ENCODE measurements around the gene SORT1.
"Not testable (repeated sequence)": the region's sequence is repeated elsewhere in the genome, so short reads cannot be mapped to it uniquely, and the experiment has no call there.

Gene SORT1

DNA sequence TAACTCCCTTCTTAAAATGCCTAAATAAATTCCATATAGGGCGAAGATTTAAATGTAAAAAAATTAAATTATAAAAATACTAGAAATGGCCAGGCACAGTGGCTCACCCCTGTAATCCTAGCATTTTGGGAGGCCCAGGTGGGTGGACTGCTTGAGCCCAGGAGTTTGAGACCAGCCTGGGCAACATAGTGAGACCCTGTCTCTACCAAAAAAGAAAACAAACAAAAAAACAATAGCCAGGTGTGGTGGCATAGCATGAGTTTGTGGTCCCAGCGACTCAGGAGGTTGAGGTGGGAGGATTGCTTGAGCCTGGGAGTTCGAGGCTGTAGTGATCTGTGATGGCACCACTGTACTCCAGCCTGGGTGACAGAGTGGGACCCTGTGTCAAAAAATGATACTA lies 17.8 kb downstream of the SORT1 start:
- DNase-seq (ENCODE audit: low read depth), result no peak

GRCh38 chr1:109379422-109379821 lies 18.3 kb downstream of the SORT1 start:
- DNase-seq (ENCODE audit: low read depth), result no peak

- no peak for DNase-seq (ENCODE audit: low read depth)
Measured at GRCh38 chr1:109377698-109378097, 20.0 kb downstream of the SORT1 start.

DNA sequence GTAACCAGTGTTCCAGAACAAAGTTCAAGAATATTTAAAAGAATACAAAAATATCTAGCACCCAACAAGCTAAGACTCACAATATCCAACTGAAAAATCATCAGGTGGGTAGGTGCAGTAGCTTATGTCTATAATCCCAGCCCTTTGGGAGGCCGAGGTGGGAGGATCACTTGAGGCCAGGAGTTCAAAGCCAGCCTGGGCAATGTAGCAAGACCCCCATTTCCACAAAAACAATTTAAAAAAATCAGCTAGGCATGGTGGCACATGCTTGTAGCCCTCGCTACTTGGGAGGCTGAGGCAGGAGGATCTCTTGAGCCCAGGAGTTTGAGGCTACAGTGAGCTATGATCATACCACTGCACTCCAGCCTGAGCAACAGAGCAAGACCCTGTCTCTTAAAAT lies 24.0 kb downstream of the SORT1 start:
- not testable (repeated sequence) for DNase-seq (ENCODE audit: low read depth)

DNA sequence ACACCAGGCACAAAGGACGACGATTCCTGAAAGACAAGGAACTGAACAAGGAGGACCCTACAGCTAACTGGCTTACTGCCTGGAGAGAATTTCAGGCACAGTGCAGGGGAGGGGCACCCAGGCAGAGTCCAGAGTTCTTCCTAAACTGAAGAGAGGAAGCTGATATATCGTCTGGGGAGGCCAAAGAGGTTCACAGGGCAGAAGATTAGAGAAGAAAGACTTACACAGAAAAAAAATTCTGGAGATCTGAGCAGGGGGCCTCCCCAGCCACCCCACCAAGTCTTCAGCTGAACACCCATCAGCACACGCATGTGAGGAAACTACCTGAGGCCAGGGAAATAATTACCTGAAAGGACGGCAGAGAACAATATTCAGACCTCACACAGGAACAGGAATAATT lies 24.6 kb downstream of the SORT1 start:
- DNase-seq (ENCODE audit: low read depth), result no peak

- no peak for DNase-seq (ENCODE audit: low read depth)
Measured at GRCh38 chr1:109372281-109372680, 25.4 kb downstream of the SORT1 start.

DNA sequence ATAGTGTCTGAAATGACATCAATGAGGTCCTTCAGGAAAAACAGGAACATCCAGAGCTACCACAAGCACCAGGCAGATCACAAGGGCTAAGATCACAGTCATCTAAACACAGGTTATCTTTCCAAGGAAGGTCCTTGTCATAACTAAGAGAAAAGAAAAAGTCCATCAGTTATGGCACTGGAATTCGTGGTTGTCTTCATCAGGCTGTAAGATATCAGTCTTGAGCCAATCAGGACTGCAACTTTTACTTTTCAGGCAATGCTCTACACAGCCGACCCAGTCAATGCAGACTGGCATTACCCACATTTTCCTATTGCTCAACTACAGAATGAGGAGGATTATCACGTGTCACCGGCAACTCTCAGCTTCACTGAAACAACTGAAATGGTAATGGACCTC lies 26.4 kb downstream of the SORT1 start:
- peak; percentile 94 for DNase-seq (ENCODE audit: low read depth)

GRCh38 chr1:109370712-109371340 lies 26.9 kb downstream of the SORT1 start:
- DNase-seq (ENCODE audit: low read depth), result peak; percentile 97

DNA sequence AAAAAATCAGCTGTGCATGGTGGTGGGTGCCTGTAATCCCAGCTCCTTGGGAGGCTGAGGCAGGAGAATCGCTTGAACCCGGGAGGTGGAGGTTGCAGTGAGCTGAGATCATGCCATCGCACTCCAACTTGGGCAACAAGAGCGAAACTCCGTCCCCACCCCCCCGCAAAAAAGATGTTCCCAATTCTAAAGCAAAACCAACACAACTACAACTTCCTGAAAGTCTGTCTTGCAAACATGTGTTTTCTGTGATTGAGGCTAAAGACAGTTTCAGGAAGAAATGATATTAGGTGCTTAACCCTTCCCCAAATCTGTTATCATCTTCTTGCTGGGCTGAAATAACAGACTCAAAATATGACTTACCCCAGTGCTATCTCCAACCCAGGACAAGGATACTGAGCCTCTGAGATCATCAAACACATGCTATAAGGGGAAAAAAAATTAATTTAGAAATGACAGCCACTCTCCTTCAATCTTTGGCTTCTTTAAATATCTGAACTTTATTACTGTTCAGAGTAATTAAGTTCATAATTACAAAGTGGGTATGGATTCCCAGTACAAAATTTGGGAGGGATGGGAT lies 28.5 kb downstream of the SORT1 start:
- peak; percentile 63 for DNase-seq (ENCODE audit: low read depth)

GRCh38 chr1:109368464-109368863 lies 29.3 kb downstream of the SORT1 start:
- no peak for DNase-seq (ENCODE audit: low read depth)

DNA sequence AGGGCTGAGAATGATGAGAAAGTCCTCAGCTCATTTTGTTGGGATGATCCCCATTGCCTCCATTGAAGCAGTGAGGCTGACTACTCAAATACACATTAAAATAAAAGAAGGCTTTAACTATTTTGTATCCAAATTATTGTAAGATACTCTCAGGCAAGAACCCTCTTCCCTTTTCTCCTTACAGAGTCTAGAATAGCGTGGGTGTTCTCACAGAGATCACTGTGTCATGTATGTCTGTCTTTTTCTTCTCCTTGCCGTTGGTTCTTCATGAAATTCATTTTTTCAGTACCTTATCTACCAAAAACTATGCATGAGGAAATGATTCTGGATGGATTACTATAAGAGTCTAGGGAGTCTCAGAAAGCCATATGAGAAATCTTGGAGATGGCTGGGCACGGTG lies 30.1 kb downstream of the SORT1 start:
- no peak for DNase-seq (ENCODE audit: low read depth)

GRCh38 chr1:109365642-109366204 lies 32.0 kb downstream of the SORT1 start:
- no peak for DNase-seq (ENCODE audit: low read depth)

GRCh38 chr1:109361649-109362048 lies 36.1 kb downstream of the SORT1 start:
- peak; percentile 37 for DNase-seq (ENCODE audit: low read depth)

- no peak for DNase-seq (ENCODE audit: low read depth)
Measured at GRCh38 chr1:109361069-109361468, 36.6 kb downstream of the SORT1 start.

- peak; percentile 94 for DNase-seq (ENCODE audit: low read depth)
Measured at GRCh38 chr1:109357616-109358015, 40.1 kb downstream of the SORT1 start.

GRCh38 chr1:109356915-109357314 lies 40.8 kb downstream of the SORT1 start:
- DNase-seq (ENCODE audit: low read depth), result no peak

DNA sequence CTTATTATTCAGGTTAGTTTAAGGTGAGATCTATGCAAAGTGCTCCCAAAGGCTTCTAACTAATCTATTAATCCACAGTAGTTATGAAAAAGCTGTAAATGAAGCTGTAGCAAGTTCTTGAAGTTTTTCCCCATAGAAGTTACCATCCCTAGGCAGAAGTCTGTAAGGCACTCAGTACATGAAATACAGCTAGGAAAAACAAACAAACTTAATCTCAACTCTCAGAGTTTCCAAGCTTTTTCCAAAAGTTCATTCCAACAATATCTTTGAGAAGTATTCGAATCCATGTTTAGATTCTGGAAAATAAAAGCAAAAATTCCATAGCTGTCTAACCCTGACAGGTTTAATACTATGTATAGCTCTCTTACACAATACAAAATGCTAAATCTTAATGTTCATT lies 41.2 kb downstream of the SORT1 start:
- DNase-seq (ENCODE audit: low read depth), result no peak

DNA sequence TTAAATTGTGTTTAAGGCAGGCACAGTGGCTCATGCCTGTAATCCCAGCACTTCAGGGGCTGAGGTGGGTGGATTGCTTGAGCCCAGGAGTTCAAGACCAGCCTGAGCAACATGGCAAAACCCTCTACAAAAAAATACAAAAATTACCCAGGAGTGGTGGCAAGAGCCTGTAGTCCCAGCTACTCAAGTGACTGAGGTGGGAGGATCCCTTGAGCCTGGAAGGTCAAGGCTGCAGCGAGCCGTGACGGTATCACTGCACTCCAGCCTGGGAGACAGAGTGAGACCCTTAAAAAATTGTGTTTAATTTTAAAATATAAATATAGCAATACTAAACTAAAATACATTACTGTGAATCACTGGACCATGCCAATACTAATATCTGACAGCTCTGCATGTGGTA lies 42.8 kb downstream of the SORT1 start:
- DNase-seq (ENCODE audit: low read depth), result no peak

- no peak for DNase-seq (ENCODE audit: low read depth)
Measured at GRCh38 chr1:109351457-109351856, 46.3 kb downstream of the SORT1 start.

- no peak for DNase-seq (ENCODE audit: low read depth)
Measured at GRCh38 chr1:109350655-109351054, 47.1 kb downstream of the SORT1 start.

- DNase-seq (ENCODE audit: low read depth), result no peak
Measured at GRCh38 chr1:109350182-109350581, 47.5 kb downstream of the SORT1 start.

GRCh38 chr1:109347511-109347910 lies 50.2 kb downstream of the SORT1 start:
- DNase-seq (ENCODE audit: low read depth), result no peak

- DNase-seq (ENCODE audit: low read depth), result no peak
Measured at GRCh38 chr1:109341944-109342930, 55.5 kb downstream of the SORT1 start.

All from amniotic epithelial cell (primary cell).